ENCODE data around the gene FRZB.
A peak's percentile ranks its signal among the peaks of the same experiment; 100 is the strongest.

Gene FRZB

GRCh38 chr2:182852090-182852489 is 14.3 kb downstream of the FRZB start:
- Histone ChIP-seq H3K9ac (ENCODE audit: low read length in 5 of 5) (no peak overlapping the region), H3K4me3 (ENCODE audit: low read depth in 1 of 5, low read length in 5 of 5) (no peak overlapping the region), H3K27ac (ENCODE audit: low read depth, low read length) (no peak overlapping the region), H3K9me3 (ENCODE audit: control insufficient read depth in 5 of 5, low read length in 5 of 5) (no peaks in the 10 kb centered on the region), H3K36me3 (ENCODE audit: control insufficient read depth in 5 of 5, insufficient read depth in 5 of 5, low read length in 5 of 5) (no peaks in the 10 kb centered on the region), H3K27me3 (ENCODE audit: control insufficient read depth in 5 of 5, insufficient read depth in 4 of 5, low read length in 5 of 5) (no peaks in the 10 kb centered on the region), H3K4me1 (ENCODE audit: control insufficient read depth in 5 of 5, insufficient read depth in 5 of 5, low read length in 5 of 5) (no peaks in the 10 kb centered on the region)

- H3K36me3 ChIP-seq (ENCODE audit: control insufficient read depth in 5 of 5, insufficient read depth in 5 of 5, low read length in 5 of 5), result no peaks in the 10 kb centered on the region
- no peaks in the 10 kb centered on the region for H3K4me1 ChIP-seq (ENCODE audit: control insufficient read depth in 5 of 5, insufficient read depth in 5 of 5, low read length in 5 of 5)
- H3K9ac ChIP-seq (ENCODE audit: low read length in 5 of 5), result no peak overlapping the region
- no peak overlapping the region for H3K4me3 ChIP-seq (ENCODE audit: low read depth in 1 of 5, low read length in 5 of 5)
- H3K27ac ChIP-seq (ENCODE audit: low read depth, low read length), result no peak overlapping the region
- no peaks in the 10 kb centered on the region for H3K27me3 ChIP-seq (ENCODE audit: control insufficient read depth in 5 of 5, insufficient read depth in 4 of 5, low read length in 5 of 5)
- no peaks in the 10 kb centered on the region for H3K9me3 ChIP-seq (ENCODE audit: control insufficient read depth in 5 of 5, low read length in 5 of 5)
These were observed 20.5 kb downstream of the FRZB start for GRCh38 chr2:182845794-182846417.

GRCh38 chr2:182836451-182836850 is 30.0 kb downstream of the FRZB start:
- Histone ChIP-seq H3K27ac (ENCODE audit: low read depth, low read length) (no peak overlapping the region), H3K27me3 (ENCODE audit: control insufficient read depth in 5 of 5, insufficient read depth in 4 of 5, low read length in 5 of 5) (no peaks in the 10 kb centered on the region), H3K9me3 (ENCODE audit: control insufficient read depth in 5 of 5, low read length in 5 of 5) (no peaks in the 10 kb centered on the region), H3K9ac (ENCODE audit: low read length in 5 of 5) (no peak overlapping the region), H3K36me3 (ENCODE audit: control insufficient read depth in 5 of 5, insufficient read depth in 5 of 5, low read length in 5 of 5) (no peaks in the 10 kb centered on the region), H3K4me3 (ENCODE audit: low read depth in 1 of 5, low read length in 5 of 5) (no peak overlapping the region), H3K4me1 (ENCODE audit: control insufficient read depth in 5 of 5, insufficient read depth in 5 of 5, low read length in 5 of 5) (peaks cover 0 to 15% (median 0%) of the 10 kb centered on the region in 5 donors)

GRCh38 chr2:182834293-182834692 is 32.1 kb downstream of the FRZB start:
- H3K9ac ChIP-seq (ENCODE audit: low read length in 5 of 5), result no peak overlapping the region
- H3K4me3 ChIP-seq (ENCODE audit: low read depth in 1 of 5, low read length in 5 of 5), result peak overlapping the region in 1 of 5 donors; percentile 26
- peaks cover 0 to 15% (median 0%) of the 10 kb centered on the region in 5 donors for H3K4me1 ChIP-seq (ENCODE audit: control insufficient read depth in 5 of 5, insufficient read depth in 5 of 5, low read length in 5 of 5)
- H3K9me3 ChIP-seq (ENCODE audit: control insufficient read depth in 5 of 5, low read length in 5 of 5), result no peaks in the 10 kb centered on the region
- H3K27ac ChIP-seq (ENCODE audit: low read depth, low read length), result no peak overlapping the region
- H3K27me3 ChIP-seq (ENCODE audit: control insufficient read depth in 5 of 5, insufficient read depth in 4 of 5, low read length in 5 of 5), result no peaks in the 10 kb centered on the region
- H3K36me3 ChIP-seq (ENCODE audit: control insufficient read depth in 5 of 5, insufficient read depth in 5 of 5, low read length in 5 of 5), result no peaks in the 10 kb centered on the region

GRCh38 chr2:182833084-182833854 is 33.2 kb downstream of the FRZB start:
- no peaks in the 10 kb centered on the region for H3K9me3 ChIP-seq (ENCODE audit: control insufficient read depth in 5 of 5, low read length in 5 of 5)
- H3K27ac ChIP-seq (ENCODE audit: low read depth, low read length), result no peak overlapping the region

GRCh38 chr2:182831921-182832320 is 34.5 kb downstream of the FRZB start:
- Histone ChIP-seq H3K4me3 (ENCODE audit: low read depth in 1 of 5, low read length in 5 of 5) (no peak overlapping the region), H3K4me1 (ENCODE audit: control insufficient read depth in 5 of 5, insufficient read depth in 5 of 5, low read length in 5 of 5) (peaks cover 0 to 15% (median 0%) of the 10 kb centered on the region in 5 donors), H3K9me3 (ENCODE audit: control insufficient read depth in 5 of 5, low read length in 5 of 5) (no peaks in the 10 kb centered on the region), H3K36me3 (ENCODE audit: control insufficient read depth in 5 of 5, insufficient read depth in 5 of 5, low read length in 5 of 5) (no peaks in the 10 kb centered on the region), H3K9ac (ENCODE audit: low read length in 5 of 5) (no peak overlapping the region), H3K27ac (ENCODE audit: low read depth, low read length) (no peak overlapping the region), H3K27me3 (ENCODE audit: control insufficient read depth in 5 of 5, insufficient read depth in 4 of 5, low read length in 5 of 5) (no peaks in the 10 kb centered on the region)

More at GRCh38 chr2:182833084-182833854, 33.2 kb downstream of the FRZB start:
- Histone ChIP-seq H3K4me3 (ENCODE audit: low read depth in 1 of 5, low read length in 5 of 5) (no peak overlapping the region), H3K27me3 (ENCODE audit: control insufficient read depth in 5 of 5, insufficient read depth in 4 of 5, low read length in 5 of 5) (no peaks in the 10 kb centered on the region), H3K36me3 (ENCODE audit: control insufficient read depth in 5 of 5, insufficient read depth in 5 of 5, low read length in 5 of 5) (no peaks in the 10 kb centered on the region), H3K4me1 (ENCODE audit: control insufficient read depth in 5 of 5, insufficient read depth in 5 of 5, low read length in 5 of 5) (peaks cover 0 to 15% (median 0%) of the 10 kb centered on the region in 5 donors), H3K9ac (ENCODE audit: low read length in 5 of 5) (no peak overlapping the region)

GRCh38 chr2:182831101-182831500 is 35.3 kb downstream of the FRZB start:
- no peak overlapping the region for H3K27ac ChIP-seq (ENCODE audit: low read depth, low read length)
- no peak overlapping the region for H3K9ac ChIP-seq (ENCODE audit: low read length in 5 of 5)
- H3K36me3 ChIP-seq (ENCODE audit: control insufficient read depth in 5 of 5, insufficient read depth in 5 of 5, low read length in 5 of 5), result no peaks in the 10 kb centered on the region
- H3K4me3 ChIP-seq (ENCODE audit: low read depth in 1 of 5, low read length in 5 of 5), result no peak overlapping the region
- no peaks in the 10 kb centered on the region for H3K9me3 ChIP-seq (ENCODE audit: control insufficient read depth in 5 of 5, low read length in 5 of 5)
- peaks cover 0 to 15% (median 0%) of the 10 kb centered on the region in 5 donors for H3K4me1 ChIP-seq (ENCODE audit: control insufficient read depth in 5 of 5, insufficient read depth in 5 of 5, low read length in 5 of 5)
- no peaks in the 10 kb centered on the region for H3K27me3 ChIP-seq (ENCODE audit: control insufficient read depth in 5 of 5, insufficient read depth in 4 of 5, low read length in 5 of 5)

- Histone ChIP-seq H3K9ac (ENCODE audit: low read length in 5 of 5) (no peak overlapping the region), H3K36me3 (ENCODE audit: control insufficient read depth in 5 of 5, insufficient read depth in 5 of 5, low read length in 5 of 5) (no peaks in the 10 kb centered on the region), H3K27ac (ENCODE audit: low read depth, low read length) (no peak overlapping the region), H3K4me1 (ENCODE audit: control insufficient read depth in 5 of 5, insufficient read depth in 5 of 5, low read length in 5 of 5) (peaks cover 0 to 7% (median 0%) of the 10 kb centered on the region in 5 donors), H3K9me3 (ENCODE audit: control insufficient read depth in 5 of 5, low read length in 5 of 5) (no peaks in the 10 kb centered on the region), H3K4me3 (ENCODE audit: low read depth in 1 of 5, low read length in 5 of 5) (no peak overlapping the region), H3K27me3 (ENCODE audit: control insufficient read depth in 5 of 5, insufficient read depth in 4 of 5, low read length in 5 of 5) (no peaks in the 10 kb centered on the region)
These were observed 39.1 kb downstream of the FRZB start for GRCh38 chr2:182827182-182827879.

GRCh38 chr2:182826496-182826895 is 39.9 kb downstream of the FRZB start:
- Histone ChIP-seq H3K4me1 (ENCODE audit: control insufficient read depth in 5 of 5, insufficient read depth in 5 of 5, low read length in 5 of 5) (peaks cover 0 to 7% (median 0%) of the 10 kb centered on the region in 5 donors), H3K9ac (ENCODE audit: low read length in 5 of 5) (no peak overlapping the region), H3K4me3 (ENCODE audit: low read depth in 1 of 5, low read length in 5 of 5) (no peak overlapping the region), H3K27me3 (ENCODE audit: control insufficient read depth in 5 of 5, insufficient read depth in 4 of 5, low read length in 5 of 5) (no peaks in the 10 kb centered on the region), H3K27ac (ENCODE audit: low read depth, low read length) (no peak overlapping the region), H3K36me3 (ENCODE audit: control insufficient read depth in 5 of 5, insufficient read depth in 5 of 5, low read length in 5 of 5) (no peaks in the 10 kb centered on the region), H3K9me3 (ENCODE audit: control insufficient read depth in 5 of 5, low read length in 5 of 5) (no peaks in the 10 kb centered on the region)

GRCh38 chr2:182826064-182826463 is 40.4 kb downstream of the FRZB start:
- Histone ChIP-seq H3K9ac (ENCODE audit: low read length in 5 of 5) (no peak overlapping the region), H3K27me3 (ENCODE audit: control insufficient read depth in 5 of 5, insufficient read depth in 4 of 5, low read length in 5 of 5) (no peaks in the 10 kb centered on the region), H3K9me3 (ENCODE audit: control insufficient read depth in 5 of 5, low read length in 5 of 5) (no peaks in the 10 kb centered on the region), H3K27ac (ENCODE audit: low read depth, low read length) (no peak overlapping the region), H3K4me3 (ENCODE audit: low read depth in 1 of 5, low read length in 5 of 5) (no peak overlapping the region), H3K36me3 (ENCODE audit: control insufficient read depth in 5 of 5, insufficient read depth in 5 of 5, low read length in 5 of 5) (no peaks in the 10 kb centered on the region), H3K4me1 (ENCODE audit: control insufficient read depth in 5 of 5, insufficient read depth in 5 of 5, low read length in 5 of 5) (peaks cover 0 to 7% (median 0%) of the 10 kb centered on the region in 5 donors)
